Measurements from ENCODE around the gene KCTD20.

DNA sequence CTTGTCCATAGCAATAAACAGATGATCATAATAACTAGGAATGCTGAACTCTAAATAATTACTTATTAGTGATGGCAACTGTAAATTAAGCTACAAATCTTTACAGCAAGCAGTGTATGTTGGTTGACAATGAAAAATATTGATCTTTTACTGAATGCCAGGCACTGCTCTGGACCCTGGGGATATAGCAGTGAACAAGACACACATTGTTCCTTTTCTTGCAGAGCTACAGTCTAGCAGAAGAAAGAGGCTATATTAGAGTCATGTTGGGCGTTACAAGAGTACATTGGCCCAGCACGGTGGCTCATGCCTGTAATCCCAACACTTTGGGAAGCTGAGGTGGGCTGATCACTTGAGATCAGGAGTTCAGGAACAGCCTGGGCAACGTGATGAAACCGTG, 11.6 kb upstream of the KCTD20 start:
- TF ChIP-seq, protein P1, sequence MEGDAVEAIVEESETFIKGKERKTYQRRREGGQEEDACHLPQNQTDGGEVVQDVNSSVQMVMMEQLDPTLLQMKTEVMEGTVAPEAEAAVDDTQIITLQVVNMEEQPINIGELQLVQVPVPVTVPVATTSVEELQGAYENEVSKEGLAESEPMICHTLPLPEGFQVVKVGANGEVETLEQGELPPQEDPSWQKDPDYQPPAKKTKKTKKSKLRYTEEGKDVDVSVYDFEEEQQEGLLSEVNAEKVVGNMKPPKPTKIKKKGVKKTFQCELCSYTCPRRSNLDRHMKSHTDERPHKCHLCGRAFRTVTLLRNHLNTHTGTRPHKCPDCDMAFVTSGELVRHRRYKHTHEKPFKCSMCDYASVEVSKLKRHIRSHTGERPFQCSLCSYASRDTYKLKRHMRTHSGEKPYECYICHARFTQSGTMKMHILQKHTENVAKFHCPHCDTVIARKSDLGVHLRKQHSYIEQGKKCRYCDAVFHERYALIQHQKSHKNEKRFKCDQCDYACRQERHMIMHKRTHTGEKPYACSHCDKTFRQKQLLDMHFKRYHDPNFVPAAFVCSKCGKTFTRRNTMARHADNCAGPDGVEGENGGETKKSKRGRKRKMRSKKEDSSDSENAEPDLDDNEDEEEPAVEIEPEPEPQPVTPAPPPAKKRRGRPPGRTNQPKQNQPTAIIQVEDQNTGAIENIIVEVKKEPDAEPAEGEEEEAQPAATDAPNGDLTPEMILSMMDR (conservative IDR thresholded peaks at IDR 0.05) = no peak
- no peak for TF ChIP-seq ZFX (IDR thresholded peaks at IDR 0.05)
